NB4 (cell line): ENCODE measurements around the gene UHRF1.

Source experiments
- MAX ChIP-seq: IDR thresholded peaks from 2 replicates; pipeline ENCODE4 v1.6.1; 2011; ENCODE audit warnings: low read depth, low read length
- MYC ChIP-seq: IDR thresholded peaks from 2 replicates; pipeline ENCODE4 v1.6.1; 2011; ENCODE audit warnings: low read depth, low read length
- POLR2A ChIP-seq: IDR thresholded peaks from 2 replicates; pipeline ENCODE4 v1.6.1; 2011; ENCODE audit warnings: mild to moderate bottlenecking; ENCODE audit not compliant: insufficient read length; ENCODE audit errors: extremely low read depth
- TF ChIP-seq, protein P1 (sequence below): IDR thresholded peaks from one replicate; pipeline ENCODE4 v1.5.1; 2012; ENCODE audit warnings: low read depth, low read length

DNA sequence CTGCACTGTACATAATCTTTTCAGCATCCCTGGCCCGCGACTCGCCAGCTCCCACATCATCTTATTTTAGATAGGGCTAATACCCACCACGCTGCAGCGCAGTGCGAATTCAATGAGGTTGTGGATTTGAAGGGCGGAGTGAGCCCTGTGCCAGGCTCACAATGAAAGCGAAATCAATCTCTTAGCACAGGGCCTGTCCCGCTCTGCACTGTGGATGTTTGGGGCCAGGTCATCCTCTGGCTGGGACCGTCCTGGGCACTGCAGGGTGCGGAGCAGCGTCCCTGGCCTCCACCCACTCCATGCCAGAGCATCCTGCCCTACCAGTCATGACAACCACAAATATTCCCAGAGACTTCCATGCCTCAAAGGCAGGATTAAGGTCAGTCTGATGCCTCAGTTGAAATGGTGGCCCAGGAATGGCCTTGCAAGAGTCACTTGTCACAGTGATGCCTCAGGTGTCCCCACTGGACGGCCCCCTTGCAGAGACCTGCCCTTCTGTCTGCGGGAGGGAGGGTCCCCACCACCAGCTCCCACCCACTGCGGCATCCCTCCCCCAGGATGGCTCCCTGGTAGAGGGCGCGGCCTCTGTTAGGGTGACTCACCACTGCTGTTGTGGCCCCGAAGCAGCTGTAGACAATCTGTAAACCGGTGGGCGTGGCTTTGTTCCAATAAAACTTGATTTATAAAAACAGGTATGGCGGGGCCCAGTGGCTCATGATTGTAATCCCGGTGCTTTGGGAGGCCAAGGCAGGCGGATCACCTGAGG, 5.6 kb downstream of the UHRF1 start:
- TF ChIP-seq, protein P1, sequence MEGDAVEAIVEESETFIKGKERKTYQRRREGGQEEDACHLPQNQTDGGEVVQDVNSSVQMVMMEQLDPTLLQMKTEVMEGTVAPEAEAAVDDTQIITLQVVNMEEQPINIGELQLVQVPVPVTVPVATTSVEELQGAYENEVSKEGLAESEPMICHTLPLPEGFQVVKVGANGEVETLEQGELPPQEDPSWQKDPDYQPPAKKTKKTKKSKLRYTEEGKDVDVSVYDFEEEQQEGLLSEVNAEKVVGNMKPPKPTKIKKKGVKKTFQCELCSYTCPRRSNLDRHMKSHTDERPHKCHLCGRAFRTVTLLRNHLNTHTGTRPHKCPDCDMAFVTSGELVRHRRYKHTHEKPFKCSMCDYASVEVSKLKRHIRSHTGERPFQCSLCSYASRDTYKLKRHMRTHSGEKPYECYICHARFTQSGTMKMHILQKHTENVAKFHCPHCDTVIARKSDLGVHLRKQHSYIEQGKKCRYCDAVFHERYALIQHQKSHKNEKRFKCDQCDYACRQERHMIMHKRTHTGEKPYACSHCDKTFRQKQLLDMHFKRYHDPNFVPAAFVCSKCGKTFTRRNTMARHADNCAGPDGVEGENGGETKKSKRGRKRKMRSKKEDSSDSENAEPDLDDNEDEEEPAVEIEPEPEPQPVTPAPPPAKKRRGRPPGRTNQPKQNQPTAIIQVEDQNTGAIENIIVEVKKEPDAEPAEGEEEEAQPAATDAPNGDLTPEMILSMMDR: no peak
- TF ChIP-seq POLR2A (no peak), MAX (no peak), MYC (no peak)
